Measurements from ENCODE around the gene TMEM204.

Gene TMEM204

GRCh38 chr16:1506494-1507213 lies 26.8 kb upstream of the TMEM204 start:
- Histone ChIP-seq H3K4me3 (ENCODE audit: low read length) (no peak overlapping the region), H3K4me2 (ENCODE audit: low read length) (no peak overlapping the region), H3K9ac (ENCODE audit: low read length) (no peak overlapping the region), H3K27me3 (ENCODE audit: low read depth, low read length) (no peaks in the 10 kb centered on the region), H3K9me3 (ENCODE audit: insufficient read depth, low read length) (no peaks in the 10 kb centered on the region), H4K20me1 (ENCODE audit: insufficient read depth, low read length) (no peaks in the 10 kb centered on the region), H3K27ac (ENCODE audit: low read length) (no peak overlapping the region), H3K36me3 (replicated peaks; ENCODE audit: low read depth, low read length) (peaks cover 29% of the 10 kb centered on the region), H2AFZ (ENCODE audit: low read depth, low read length) (no peak overlapping the region), H3K4me1 (ENCODE audit: low read length) (no peaks in the 10 kb centered on the region), H3K79me2 (ENCODE audit: low read length) (no peaks in the 10 kb centered on the region)
- TF ChIP-seq CTCF (IDR thresholded peaks at IDR 0.05; ENCODE audit: low read depth, low read length) = no peak
- no peak for TF ChIP-seq EZH2phosphoT487 (IDR thresholded peaks at IDR 0.05; ENCODE audit: low read depth)

GRCh38 chr16:1508494-1509187 lies 24.8 kb upstream of the TMEM204 start:
- H3K27me3 ChIP-seq (ENCODE audit: low read depth, low read length) = no peaks in the 10 kb centered on the region
- no peak overlapping the region for H3K4me3 ChIP-seq (ENCODE audit: low read length)
- H3K4me2 ChIP-seq (ENCODE audit: low read length) = no peak overlapping the region
- H3K79me2 ChIP-seq (ENCODE audit: low read length) = no peaks in the 10 kb centered on the region
- no peak overlapping the region for H2AFZ ChIP-seq (ENCODE audit: low read depth, low read length)
- H3K4me1 ChIP-seq (ENCODE audit: low read length) = no peaks in the 10 kb centered on the region
- H3K9me3 ChIP-seq (ENCODE audit: insufficient read depth, low read length) = no peaks in the 10 kb centered on the region
- no peak overlapping the region for H3K27ac ChIP-seq (ENCODE audit: low read length)
- H3K36me3 ChIP-seq (replicated peaks; ENCODE audit: low read depth, low read length) = peaks cover 16% of the 10 kb centered on the region
- H4K20me1 ChIP-seq (ENCODE audit: insufficient read depth, low read length) = no peaks in the 10 kb centered on the region
- TF ChIP-seq CTCF (IDR thresholded peaks at IDR 0.05; ENCODE audit: low read depth, low read length) (no peak), EZH2phosphoT487 (IDR thresholded peaks at IDR 0.05; ENCODE audit: low read depth) (no peak)
- no peak overlapping the region for H3K9ac ChIP-seq (ENCODE audit: low read length)

- TF ChIP-seq EZH2phosphoT487 (IDR thresholded peaks at IDR 0.05; ENCODE audit: low read depth) = no peak
- Histone ChIP-seq H3K4me3 (ENCODE audit: low read length) (no peak overlapping the region), H3K79me2 (ENCODE audit: low read length) (no peaks in the 10 kb centered on the region), H3K9me3 (ENCODE audit: insufficient read depth, low read length) (no peaks in the 10 kb centered on the region), H3K27ac (ENCODE audit: low read length) (no peak overlapping the region), H3K36me3 (replicated peaks; ENCODE audit: low read depth, low read length) (peaks cover 16% of the 10 kb centered on the region), H3K9ac (ENCODE audit: low read length) (no peak overlapping the region), H2AFZ (ENCODE audit: low read depth, low read length) (no peak overlapping the region), H3K27me3 (ENCODE audit: low read depth, low read length) (no peaks in the 10 kb centered on the region), H3K4me1 (ENCODE audit: low read length) (no peaks in the 10 kb centered on the region), H4K20me1 (ENCODE audit: insufficient read depth, low read length) (no peaks in the 10 kb centered on the region), H3K4me2 (ENCODE audit: low read length) (no peak overlapping the region)
These were observed 23.9 kb upstream of the TMEM204 start for GRCh38 chr16:1509307-1510221.

- Histone ChIP-seq H3K36me3 (replicated peaks; ENCODE audit: low read depth, low read length) (peaks cover 16% of the 10 kb centered on the region), H2AFZ (ENCODE audit: low read depth, low read length) (no peak overlapping the region), H3K4me1 (ENCODE audit: low read length) (no peaks in the 10 kb centered on the region), H3K9me3 (ENCODE audit: insufficient read depth, low read length) (no peaks in the 10 kb centered on the region), H3K9ac (ENCODE audit: low read length) (no peak overlapping the region), H3K27ac (ENCODE audit: low read length) (no peak overlapping the region), H4K20me1 (ENCODE audit: insufficient read depth, low read length) (no peaks in the 10 kb centered on the region), H3K79me2 (ENCODE audit: low read length) (no peaks in the 10 kb centered on the region), H3K4me3 (ENCODE audit: low read length) (no peak overlapping the region), H3K4me2 (ENCODE audit: low read length) (no peak overlapping the region), H3K27me3 (ENCODE audit: low read depth, low read length) (no peaks in the 10 kb centered on the region)
- no peak for TF ChIP-seq EZH2phosphoT487 (IDR thresholded peaks at IDR 0.05; ENCODE audit: low read depth)
- TF ChIP-seq CTCF (IDR thresholded peaks at IDR 0.05; ENCODE audit: low read depth, low read length) = no peak
These were observed 23.2 kb upstream of the TMEM204 start for GRCh38 chr16:1510272-1510671.
